A549 (cell line): ENCODE measurements around the gene ANK2. TPM values are rescaled to one million over a fixed set of nuclear protein-coding genes. Genes with fewer than 3 reads are reported as not detected.

ENCODE experiments used
- ATAC-seq, 2 experiments: fragments of 200-7000 bp in 1 of 2; fragments of >200 bp in 1 of 2; cut with Nextera tagmentation in 1 of 2; cut with Tn5 transposase in 1 of 2; 3 replicates each; pipeline versions ENCODE4 v1.8.0 to v1.9.1; 2018 to 2020; ENCODE audit warnings: mild to moderate bottlenecking in 1 of 2, moderate library complexity in 1 of 2
- CTCF ChIA-PET: fragments of 300-600 bp; sonication (Branson Sonifier 250); formaldehyde crosslinking; extraction: SDS; loops from one replicate; lab custom pipeline; 2021; ENCODE audit warnings: antibody characterized with exemption, inconsistent platforms; lab: Yijun Ruan, JAX
- POLR2A ChIA-PET: fragments of 350-600 bp; formaldehyde crosslinking; extraction: SDS; loops from one replicate; lab custom pipeline; 2021; ENCODE audit warnings: antibody characterized with exemption, inconsistent platforms; lab: Yijun Ruan, JAX
- DNase-seq, 2 experiments: peaks; one replicate each; pipeline versions ENCODE4 v3.0.0 to v3.0.0-alpha.2; 2011 to 2016; ENCODE audit warnings: low read depth in 1 of 2, low spot score in 1 of 2
- FAIRE-seq: peaks from 2 replicates; lab custom pipeline; 2011; peaks lifted over from hg19 to GRCh38; lab: Jason Lieb, UNC
- H3K27ac ChIP-seq, 2 experiments: fragments of >200 bp; sonication (Bioruptor Twin); formaldehyde crosslinking; 3 replicates each; pipeline ENCODE4 v1.5.1; 2016 to 2017
- H3K4me1 ChIP-seq: fragments of >200 bp; sonication (Bioruptor Twin); formaldehyde crosslinking; 3 replicates; pipeline ENCODE4 v1.6.1; 2016
- H3K4me2 ChIP-seq: fragments of >200 bp; sonication (Bioruptor Twin); formaldehyde crosslinking; 3 replicates; pipeline ENCODE4 v1.6.1; 2016
- H3K4me3 ChIP-seq: fragments of >200 bp; sonication (Bioruptor Twin); formaldehyde crosslinking; 3 replicates; pipeline ENCODE4 v1.5.1; 2016
- H3K9me3 ChIP-seq: fragments of >200 bp; sonication (Bioruptor Twin); formaldehyde crosslinking; 3 replicates; pipeline ENCODE4 v1.6.1; 2016
- BHLHE40 ChIP-seq: IDR thresholded peaks from 2 replicates; pipeline ENCODE4 v1.6.1; 2012; ENCODE audit warnings: low read depth, low read length, inconsistent platforms
- CBX8 ChIP-seq: fragments of 200-600 bp; sonication (generic); IDR thresholded peaks from 2 replicates; pipeline ENCODE4 v1.6.1; 2016
- CEBPB ChIP-seq, 2 experiments: fragments of >200 bp in 1 of 2; sonication (Bioruptor Twin) in 1 of 2; formaldehyde crosslinking in 1 of 2; IDR thresholded peaks; 2 replicates each; pipeline ENCODE4 v1.6.1; 2012 to 2016
- E2F6 ChIP-seq: IDR thresholded peaks from 2 replicates; pipeline ENCODE4 v1.6.1; 2012; ENCODE audit warnings: low read depth, borderline replicate concordance
- EHMT2 ChIP-seq: fragments of 200-600 bp; sonication (generic); IDR thresholded peaks from 2 replicates; pipeline ENCODE4 v1.6.1; 2016; ENCODE audit warnings: antibody characterized with exemption, low read depth, mild to moderate bottlenecking, moderate library complexity
- GATA3 ChIP-seq: IDR thresholded peaks from 2 replicates; pipeline ENCODE4 v1.6.1; 2012; ENCODE audit warnings: borderline replicate concordance
- HDAC2 ChIP-seq: fragments of 200-600 bp; sonication (generic); IDR thresholded peaks from 2 replicates; pipeline ENCODE4 v1.6.1; 2016
- HEYL ChIP-seq: fragments of 250-450 bp; sonication (Bioruptor Pico); IDR thresholded peaks from 2 replicates; pipeline ENCODE4 v1.8.0; 2021; ENCODE audit warnings: mild to moderate bottlenecking, moderate library complexity
- HOXA7 ChIP-seq: fragments of 250-450 bp; sonication (Bioruptor Pico); IDR thresholded peaks from 2 replicates; pipeline ENCODE4 v1.5.0; 2020; ENCODE audit warnings: mild to moderate bottlenecking, moderate library complexity
- HOXB5 ChIP-seq: fragments of 250-450 bp; sonication (Bioruptor Pico); IDR thresholded peaks from 2 replicates; pipeline ENCODE4 v1.5.0; 2020; ENCODE audit warnings: mild to moderate bottlenecking, moderate library complexity
- JUN ChIP-seq, 2 experiments: fragments of >200 bp; sonication (Bioruptor Twin); formaldehyde crosslinking; IDR thresholded peaks; 2 replicates in 1 of 2; 3 replicates in 1 of 2; pipeline ENCODE4 v1.6.1; 2016 to 2017
- KDM5A ChIP-seq: fragments of 200-600 bp; sonication (generic); IDR thresholded peaks from 2 replicates; pipeline ENCODE4 v1.6.1; 2016; ENCODE audit warnings: antibody characterized with exemption, mild to moderate bottlenecking
- MAFK ChIP-seq: fragments of 450-650 bp; IDR thresholded peaks from 2 replicates; pipeline ENCODE4 v1.6.1; 2014; ENCODE audit not compliant: partially characterized antibody
- MAZ ChIP-seq: fragments of 150-350 bp; IDR thresholded peaks from 2 replicates; pipeline ENCODE4 v1.6.1; 2014; ENCODE audit warnings: antibody characterized with exemption, low read depth, low read length, borderline replicate concordance
- NFE2L2 ChIP-seq: fragments of 150-350 bp; conservative IDR thresholded peaks from 2 replicates; pipeline ENCODE4 v1.6.1; 2014; ENCODE audit warnings: low read length
- POLR2A ChIP-seq: IDR thresholded peaks from 2 replicates; pipeline ENCODE4 v1.6.1; 2012; ENCODE audit warnings: mild to moderate bottlenecking, low read length
- POLR2AphosphoS2 ChIP-seq: conservative IDR thresholded peaks from 2 replicates; pipeline ENCODE4 v1.6.1; 2012; ENCODE audit warnings: low read length, improper control_type of control experiment, inconsistent platforms
- RCOR1 ChIP-seq: fragments of 150-350 bp; IDR thresholded peaks from 2 replicates; pipeline ENCODE4 v1.6.1; 2014; ENCODE audit warnings: antibody characterized with exemption, low read length, low read depth
- REST ChIP-seq: fragments of 200-600 bp; sonication (generic); IDR thresholded peaks from 2 replicates; pipeline ENCODE4 v1.6.1; 2016; ENCODE audit warnings: antibody characterized with exemption, mild to moderate bottlenecking, moderate library complexity
- RNF2 ChIP-seq: fragments of 200-600 bp; sonication (generic); IDR thresholded peaks from 2 replicates; pipeline ENCODE4 v1.6.1; 2016; ENCODE audit warnings: low read depth, mild to moderate bottlenecking, antibody characterized with exemption, moderate library complexity, borderline replicate concordance
- SMC3 ChIP-seq: fragments of >200 bp; sonication (Bioruptor Twin); formaldehyde crosslinking; IDR thresholded peaks from 3 replicates; pipeline ENCODE4 v1.6.1; 2018; ENCODE audit warnings: inconsistent platforms
- SREBF2 ChIP-seq: fragments of 450-650 bp; IDR thresholded peaks from 2 replicates; pipeline ENCODE4 v1.6.1; 2014; ENCODE audit warnings: mild to moderate bottlenecking, moderate library complexity
- TP53 ChIP-seq: fragments of 250-450 bp; sonication (Bioruptor Pico); IDR thresholded peaks from 2 replicates; pipeline ENCODE4 v1.5.0; 2021; ENCODE audit warnings: mild to moderate bottlenecking, moderate library complexity
- USF2 ChIP-seq: fragments of 450-650 bp; IDR thresholded peaks from 2 replicates; pipeline ENCODE4 v1.6.1; 2014; ENCODE audit warnings: antibody characterized with exemption
- ZNF302 ChIP-seq: fragments of 250-450 bp; sonication (Bioruptor Pico); IDR thresholded peaks from 2 replicates; pipeline ENCODE4 v1.9.0; 2021; ENCODE audit warnings: inconsistent platforms, mild to moderate bottlenecking, moderate library complexity
- WGBS: methylation state at CpG from one replicate; pipeline ENCODE4 v1.1.6; 2017; ENCODE audit errors: missing lambda C conversion rate; 5-methylcytosine and 5-hydroxymethylcytosine counted together
- polyA plus RNA-seq, 4 experiments: library from polyadenylated mRNA; depleted of rRNA in 3 of 4; stranded (reverse); fragments of >200 nt; fragmentation: RNase III in 1 of 4; extraction: RNeasy Plus Mini Kit Qiagen cat#74134 plus additional on column Dnase treatment in 1 of 4; gene quantifications; 2 replicates in 3 of 4; 3 replicates in 1 of 4; pipeline ENCODE4 v1.2.3, GENCODE V29; 2011 to 2017
- TF ChIP-seq, protein P1 (sequence below): IDR thresholded peaks from 2 replicates; pipeline ENCODE4 v1.6.1; 2012
- TF ChIP-seq, protein P2 (sequence below): fragments of 250-450 bp; sonication (Bioruptor Pico); IDR thresholded peaks from 2 replicates; pipeline ENCODE4 v1.5.0; 2020; ENCODE audit warnings: low read depth, mild to moderate bottlenecking, moderate library complexity

The ANK2 gene
- polyA plus RNA-seq, 2 of the 4 experiments (the other 2 are of a cell fraction): 1.4 to 3.1 TPM

- TF ChIP-seq BHLHE40 (no peak), REST (no peak), POLR2A (no peak), KDM5A (no peak), NFE2L2 (no peak)
These were observed 28.5 kb upstream of the ANK2 start (continued) for GRCh38 chr4:113020966-113021365.

GRCh38 chr4:113024388-113024787 is 25.1 kb upstream of the ANK2 start:
- WGBS: 91% methylated on average over 1 of the region's 1 CpG

GRCh38 chr4:113025416-113025815 is 24.0 kb upstream of the ANK2 start:
- 54% methylated on average over 1 of the region's 1 CpG for WGBS

More at GRCh38 chr4:113024388-113024787, 25.1 kb upstream of the ANK2 start:
- Histone ChIP-seq H3K4me3 (no peak overlapping the region), H3K4me1 (no peaks in the 10 kb centered on the region), H3K27ac (no peak overlapping the region), H3K4me2 (no peak overlapping the region), H3K9me3 (no peaks in the 10 kb centered on the region)
- no peak for ATAC-seq
- ChIA-PET POLR2A (no interaction called here), CTCF (no interaction called here)
- no peak for FAIRE-seq
- DNase-seq: no peak
- TF ChIP-seq SREBF2: no peak
- no peak for TF ChIP-seq TP53 (CRISPR knock-in tag)
- TF ChIP-seq MAFK: no peak
- TF ChIP-seq CEBPB (IDR thresholded peaks at IDR 0.05): no peak
- no peak for TF ChIP-seq HOXA7 (CRISPR knock-in tag)
- no peak for TF ChIP-seq E2F6
- TF ChIP-seq RCOR1: no peak
- no peak for TF ChIP-seq KDM5A
- TF ChIP-seq GATA3: no peak
- TF ChIP-seq JUN (IDR thresholded peaks at IDR 0.05): no peak
- TF ChIP-seq ZNF302: no peak
- TF ChIP-seq, protein P1, sequence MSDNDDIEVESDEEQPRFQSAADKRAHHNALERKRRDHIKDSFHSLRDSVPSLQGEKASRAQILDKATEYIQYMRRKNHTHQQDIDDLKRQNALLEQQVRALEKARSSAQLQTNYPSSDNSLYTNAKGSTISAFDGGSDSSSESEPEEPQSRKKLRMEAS: no peak

More at GRCh38 chr4:113025416-113025815, 24.0 kb upstream of the ANK2 start:
- Histone ChIP-seq H3K4me1 (no peaks in the 10 kb centered on the region), H3K4me2 (no peak overlapping the region), H3K4me3 (no peak overlapping the region), H3K9me3 (no peaks in the 10 kb centered on the region), H3K27ac (no peak overlapping the region)
- ChIA-PET POLR2A (no interaction called here), CTCF (no interaction called here)
- FAIRE-seq (no peak), DNase-seq (no peak), ATAC-seq (no peak)
- no peak for TF ChIP-seq HDAC2
- TF ChIP-seq KDM5A: no peak
- TF ChIP-seq EHMT2: no peak
- no peak for TF ChIP-seq MAZ
- TF ChIP-seq USF2: no peak
- no peak for TF ChIP-seq HOXB5 (CRISPR knock-in tag)
- no peak for TF ChIP-seq HEYL
- no peak for TF ChIP-seq RNF2
- TF ChIP-seq SREBF2: no peak
- no peak for TF ChIP-seq MAFK
- TF ChIP-seq POLR2AphosphoS2: no peak
- no peak for TF ChIP-seq POLR2A
- no peak for TF ChIP-seq SMC3
- TF ChIP-seq, protein P2, sequence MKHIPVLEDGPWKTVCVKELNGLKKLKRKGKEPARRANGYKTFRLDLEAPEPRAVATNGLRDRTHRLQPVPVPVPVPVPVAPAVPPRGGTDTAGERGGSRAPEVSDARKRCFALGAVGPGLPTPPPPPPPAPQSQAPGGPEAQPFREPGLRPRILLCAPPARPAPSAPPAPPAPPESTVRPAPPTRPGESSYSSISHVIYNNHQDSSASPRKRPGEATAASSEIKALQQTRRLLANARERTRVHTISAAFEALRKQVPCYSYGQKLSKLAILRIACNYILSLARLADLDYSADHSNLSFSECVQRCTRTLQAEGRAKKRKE (CRISPR knock-in tag): no peak
- TF ChIP-seq CBX8: no peak
- TF ChIP-seq HOXA7 (CRISPR knock-in tag): no peak
- TF ChIP-seq CEBPB (IDR thresholded peaks at IDR 0.05): no peak
- no peak for TF ChIP-seq GATA3
